HepG2 (cell line): Measurements from ENCODE around the gene ARHGAP26.

Source experiments
- CTCF ChIP-seq: sonication (generic); formaldehyde crosslinking; IDR thresholded peaks from 2 replicates; pipeline ENCODE4 v1.5.0; 2020; ENCODE audit warnings: mild to moderate bottlenecking, missing genetic modification reagents, moderate library complexity
- FOXJ3 ChIP-seq: sonication (generic); formaldehyde crosslinking; IDR thresholded peaks from 2 replicates; pipeline ENCODE4 v1.4.0; 2020; ENCODE audit warnings: missing genetic modification reagents, mild to moderate bottlenecking, borderline replicate concordance
- RAD51 ChIP-seq: fragments of 450-650 bp; IDR thresholded peaks from 2 replicates; pipeline ENCODE4 v1.6.1; 2016; ENCODE audit warnings: borderline replicate concordance
- RFX5 ChIP-seq: IDR thresholded peaks from 2 replicates; pipeline ENCODE4 v1.6.1; 2011; ENCODE audit warnings: low read depth, low read length, improper control_type of control experiment
- TFDP2 ChIP-seq: sonication (generic); formaldehyde crosslinking; IDR thresholded peaks from 2 replicates; pipeline ENCODE4 v1.4.0; 2020; ENCODE audit warnings: missing genetic modification reagents
- ZSCAN12 ChIP-seq: sonication (generic); formaldehyde crosslinking; IDR thresholded peaks from 2 replicates; pipeline ENCODE4 v1.9.0; 2021; ENCODE audit warnings: mild to moderate bottlenecking, missing genetic modification reagents

- TF ChIP-seq TFDP2 (CRISPR knock-in tag) (no peak), CTCF (no peak), ZSCAN12 (CRISPR knock-in tag) (no peak), FOXJ3 (CRISPR knock-in tag) (no peak), RFX5 (no peak), RAD51 (no peak)
These were observed 450.6 kb downstream of the ARHGAP26 start for GRCh38 chr5:143220748-143221251.
